Stomach (tissue), 4 donors: ENCODE measurements around the gene NCAN.

Experiments
- EP300 ChIP-seq: sonication (generic); formaldehyde crosslinking; IDR thresholded peaks from one replicate; pipeline ENCODE4 v1.6.1; 2017; ENCODE audit warnings: antibody characterized with exemption
- POLR2A ChIP-seq, 4 donors: fragments of 450-650 bp; IDR thresholded peaks; one replicate each; pipeline ENCODE4 v1.6.1; 2016; ENCODE audit warnings: antibody characterized with exemption in 4 of 4, control low read depth in 2 of 4, mild to moderate bottlenecking in 1 of 4, moderate library complexity in 1 of 4

DNA sequence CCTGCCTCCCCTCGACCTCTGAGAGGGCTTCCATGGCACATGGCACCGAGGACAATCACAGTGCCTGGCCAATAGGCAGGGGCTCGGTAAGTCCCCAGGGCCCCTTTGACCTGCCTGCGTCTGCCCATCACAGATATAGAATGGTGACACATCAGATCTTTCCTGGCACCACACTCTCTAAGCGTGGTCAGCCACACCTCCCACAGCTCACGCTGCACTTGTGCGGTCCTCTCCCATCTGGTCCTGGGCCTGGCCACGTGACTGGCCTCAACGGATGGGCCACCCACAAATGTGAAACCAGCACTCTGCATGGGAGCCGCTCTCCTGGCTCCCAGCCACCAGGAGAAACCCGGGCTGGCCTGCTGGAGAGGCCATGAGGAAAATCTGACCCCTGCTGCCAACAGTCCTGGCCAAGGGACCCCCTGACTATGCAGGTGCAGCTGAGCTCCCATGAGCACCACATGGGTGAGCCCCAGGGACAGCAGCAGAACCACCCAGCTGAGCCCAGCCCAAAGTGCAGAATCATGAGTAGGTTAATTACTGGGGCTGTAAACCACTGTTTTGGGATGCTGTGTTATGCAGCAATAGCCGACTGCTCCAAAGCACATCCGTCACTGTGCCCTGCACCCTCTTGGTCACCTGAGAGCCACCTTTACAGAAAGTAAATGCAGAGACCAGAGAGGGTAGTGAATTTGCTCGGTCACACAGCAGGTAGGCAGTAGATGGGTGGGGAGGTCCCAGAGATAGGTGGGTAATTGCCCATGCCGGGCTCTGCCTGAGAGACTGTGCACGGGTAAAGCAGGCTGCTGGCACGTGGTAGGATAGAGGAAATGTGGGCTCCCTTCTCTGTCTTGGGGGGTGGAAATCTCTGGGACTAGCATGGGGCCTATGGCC, 32.0 kb upstream of the NCAN start:
- TF ChIP-seq POLR2A (IDR thresholded peaks at IDR 0.05): no peak
- TF ChIP-seq EP300: no peak
